OCI-LY7 (cell line): ENCODE results near the gene WDR77. TPM values are rescaled to one million over a fixed set of nuclear protein-coding genes. Genes with fewer than 3 reads are reported as not detected.

Source experiments
- BruUV-seq: library from RNA; stranded (reverse); fragments of 400-500 nt; replicated peaks from 2 replicates; lab custom pipeline; 2021; lab: Mats Ljungman, UMichigan
- CTCF ChIA-PET: fragments of 300-600 bp; sonication (Branson Sonifier 250); formaldehyde crosslinking; loops from one replicate; lab custom pipeline; 2022; ENCODE audit warnings: antibody characterized with exemption; ENCODE audit not compliant: unreplicated experiment; lab: Charles Lee
- POLR2A ChIA-PET: fragments of 300-600 bp; sonication (Branson Sonifier 250); formaldehyde crosslinking; loops from one replicate; lab custom pipeline; 2022; ENCODE audit warnings: antibody characterized with exemption; lab: Charles Lee
- DNase-seq: peaks from one replicate; pipeline ENCODE4 v3.0.0-alpha.2; 2015; ENCODE audit warnings: low spot score
- H2AFZ ChIP-seq: fragments of 200-600 bp; sonication (generic), shearing (Covaris generic); 2 replicates; pipeline ENCODE4 v1.6.1; 2014; ENCODE audit warnings: mild to moderate bottlenecking, antibody characterized with exemption, low read length, moderate library complexity
- H3K27ac ChIP-seq: fragments of 200-600 bp; sonication (generic); 2 replicates; pipeline ENCODE4 v1.5.1; 2014; ENCODE audit warnings: mixed run types, low read depth, mild to moderate bottlenecking, moderate library complexity, low read length, inconsistent platforms; ENCODE audit not compliant: poor library complexity, severe bottlenecking
- H3K36me3 ChIP-seq: fragments of 200-600 bp; sonication (generic); 2 replicates; pipeline ENCODE4 v1.6.1; 2014; ENCODE audit warnings: mild to moderate bottlenecking, antibody characterized with exemption, low read length, moderate library complexity, mixed read lengths; ENCODE audit not compliant: insufficient read depth
- H3K4me1 ChIP-seq: fragments of 200-600 bp; sonication (generic); 2 replicates; pipeline ENCODE4 v1.5.1; 2014; ENCODE audit warnings: mild to moderate bottlenecking, low read length; ENCODE audit not compliant: insufficient read depth, poor library complexity, severe bottlenecking
- H3K4me2 ChIP-seq: fragments of 200-600 bp; sonication (generic); 2 replicates; pipeline ENCODE4 v1.6.1; 2014; ENCODE audit warnings: mild to moderate bottlenecking, low read length
- H3K4me3 ChIP-seq: fragments of 200-600 bp; sonication (generic); 2 replicates; pipeline ENCODE4 v1.5.1; 2014; ENCODE audit warnings: mild to moderate bottlenecking, low read depth, low read length; ENCODE audit not compliant: poor library complexity, severe bottlenecking
- H3K79me2 ChIP-seq: fragments of 200-600 bp; sonication (generic); 2 replicates; pipeline ENCODE4 v1.6.1; 2016; ENCODE audit warnings: low read depth, mild to moderate bottlenecking, low read length, moderate library complexity, mixed read lengths; ENCODE audit not compliant: insufficient read depth
- H3K9me2 ChIP-seq: fragments of 200-600 bp; sonication (generic); 2 replicates; pipeline ENCODE4 v1.6.1; 2016; ENCODE audit warnings: mild to moderate bottlenecking, low read length, mixed read lengths; ENCODE audit not compliant: insufficient read depth
- H3K9me3 ChIP-seq: fragments of 200-600 bp; sonication (generic); 2 replicates; pipeline ENCODE4 v1.6.1; 2014; ENCODE audit warnings: mild to moderate bottlenecking, mixed run types, low read length, mixed read lengths
- H4K20me1 ChIP-seq: fragments of 200-600 bp; sonication (generic); 2 replicates; pipeline ENCODE4 v1.6.1; 2014; ENCODE audit warnings: mild to moderate bottlenecking, antibody characterized with exemption, low read length, moderate library complexity, mixed read lengths; ENCODE audit not compliant: insufficient read depth
- CTCF ChIP-seq: fragments of 200-600 bp; sonication (generic); conservative IDR thresholded peaks from 2 replicates; pipeline ENCODE4 v1.5.1; 2014; ENCODE audit warnings: mild to moderate bottlenecking, antibody characterized with exemption, low read length, moderate library complexity, mixed read lengths
- EZH2phosphoT487 ChIP-seq: fragments of 200-600 bp; sonication (generic); IDR thresholded peaks from 2 replicates; pipeline ENCODE4 v1.6.1; 2018; ENCODE audit warnings: low read depth, borderline replicate concordance, mild to moderate bottlenecking, mixed run types, antibody characterized with exemption, low read length, moderate library complexity, mixed read lengths
- intact Hi-C: fragments of 100-400 bp; cut with micrococcal nuclease; formaldehyde crosslinking; loops from one replicate; pipeline ENCODE4 v1.10.0; 2022; ENCODE audit not compliant: unreplicated experiment
- total RNA-seq, 2 experiments: library from RNA; depleted of rRNA in 1 of 2; stranded (reverse); fragments of >200 nt in 1 of 2; shearing (Covaris generic) in 1 of 2; gene quantifications; 2 replicates each; pipeline ENCODE4 v1.2.3, GENCODE V29; 2014 to 2022

The WDR77 gene
- total RNA-seq, 2 experiments from 2014 or later = 66.4 to 97.3 TPM

GRCh38 chr1:111461765-111462164 is 12.7 kb upstream of the WDR77 start:
- H3K4me3 ChIP-seq = no peak overlapping the region
- no peaks in the 10 kb centered on the region for H3K9me2 ChIP-seq
- intact Hi-C loops = no loop called here
- no peak overlapping the region for H3K4me2 ChIP-seq
- no peak overlapping the region for H3K27ac ChIP-seq
- H3K9me3 ChIP-seq = no peaks in the 10 kb centered on the region
- H3K36me3 ChIP-seq = peaks cover 65% of the 10 kb centered on the region
- no peak overlapping the region for H2AFZ ChIP-seq
- H3K79me2 ChIP-seq = peaks cover 6% of the 10 kb centered on the region; the same call in 1 of the 2 replicates
- 0 out of 2 replicates have a peak, but pooled peaks cover 5% of the 10 kb centered on the region for H4K20me1 ChIP-seq
- CTCF ChIA-PET = no interaction called here
- no peaks in the 10 kb centered on the region for H3K4me1 ChIP-seq
- TF ChIP-seq CTCF = no peak
- TF ChIP-seq EZH2phosphoT487 = no peak
- no TSS peak for BruUV-seq
- no peak for DNase-seq
- POLR2A ChIA-PET = interaction anchor here (0.7 to 2.1 kb wide), 4 partner anchors 9 to 65 kb away, joined by 4 to 7 read pairs (median 4); partner anchors contain the start of genes ATP5PB and WDR77

- POLR2A ChIA-PET = interaction anchor here (0.6 kb wide), 1 partner anchor 51 kb away, joined by 3 read pairs; no protein-coding TSS in a partner anchor
- Histone ChIP-seq H2AFZ (no peak overlapping the region), H3K36me3 (peaks cover 97% of the 10 kb centered on the region), H3K4me1 (peaks cover 21% of the 10 kb centered on the region), H3K9me2 (no peaks in the 10 kb centered on the region), H3K79me2 (peaks cover 65% of the 10 kb centered on the region), H3K4me3 (no peak overlapping the region), H3K9me3 (no peaks in the 10 kb centered on the region), H4K20me1 (0 out of 2 replicates have a peak, but pooled peaks cover 5% of the 10 kb centered on the region), H3K27ac (no peak overlapping the region), H3K4me2 (no peak overlapping the region)
- intact Hi-C loops = no loop called here
- DNase-seq = no peak
- no TSS peak for BruUV-seq
- CTCF ChIA-PET = no interaction called here
- TF ChIP-seq EZH2phosphoT487 = no peak
- no peak for TF ChIP-seq CTCF
These were observed 6.6 kb upstream of the WDR77 start for GRCh38 chr1:111455642-111456031.

GRCh38 chr1:111454859-111455641 is 6.0 kb upstream of the WDR77 start:
- 0 out of 2 replicates have a peak overlapping the region, but pooled peaks have one; percentile 2 for H3K4me2 ChIP-seq
- no peak overlapping the region for H3K4me3 ChIP-seq
- H4K20me1 ChIP-seq = peaks cover 9% of the 10 kb centered on the region; the same call in 1 of the 2 replicates
- H3K79me2 ChIP-seq = peaks cover 70% of the 10 kb centered on the region
- no peak overlapping the region for H2AFZ ChIP-seq
- H3K27ac ChIP-seq = no peak overlapping the region
- TF ChIP-seq CTCF (no peak), EZH2phosphoT487 (no peak)
- H3K9me3 ChIP-seq = no peaks in the 10 kb centered on the region
- H3K36me3 ChIP-seq = peaks cover 99% of the 10 kb centered on the region
- intact Hi-C loops = no loop called here
- DNase-seq = no peak
- peaks cover 27% of the 10 kb centered on the region for H3K4me1 ChIP-seq
- no peaks in the 10 kb centered on the region for H3K9me2 ChIP-seq
- BruUV-seq = no TSS peak
- ChIA-PET CTCF (no interaction called here), POLR2A (no interaction called here)
